Measurements from ENCODE around the gene DLG2.

The DLG2 gene

DNA sequence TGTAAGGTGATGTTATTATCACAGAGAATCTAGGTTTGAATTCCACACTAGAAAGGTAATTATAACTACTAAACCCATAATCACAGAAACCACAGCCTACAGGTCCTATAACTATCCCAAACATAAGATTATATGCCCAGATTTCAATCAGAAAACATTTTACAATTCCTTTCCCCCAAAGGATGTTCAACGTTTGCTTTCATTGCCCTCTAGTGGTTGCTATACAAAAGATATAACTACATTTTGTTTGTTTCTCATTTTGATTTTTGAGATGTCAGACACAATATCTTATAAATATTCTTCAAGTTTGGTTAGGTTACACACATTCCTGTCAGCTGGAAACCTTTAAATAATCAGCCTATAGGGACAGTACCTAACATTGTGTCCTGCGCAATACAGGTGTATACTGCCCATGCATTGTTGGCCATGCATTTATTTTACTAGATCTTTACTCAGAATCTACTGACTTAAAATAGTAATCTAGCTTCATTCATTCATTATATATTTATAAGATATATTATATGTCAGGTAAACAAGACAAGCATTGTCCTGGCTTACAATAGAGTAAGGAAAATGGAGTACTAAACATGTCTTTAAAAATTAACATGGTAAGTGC is 1810.5 kb downstream of the DLG2 start:
- DNase-seq (ENCODE audit: low read depth) = no peak
- H3K4me3 ChIP-seq (ENCODE audit: low read depth, low read length) = no peak overlapping the region

DNA sequence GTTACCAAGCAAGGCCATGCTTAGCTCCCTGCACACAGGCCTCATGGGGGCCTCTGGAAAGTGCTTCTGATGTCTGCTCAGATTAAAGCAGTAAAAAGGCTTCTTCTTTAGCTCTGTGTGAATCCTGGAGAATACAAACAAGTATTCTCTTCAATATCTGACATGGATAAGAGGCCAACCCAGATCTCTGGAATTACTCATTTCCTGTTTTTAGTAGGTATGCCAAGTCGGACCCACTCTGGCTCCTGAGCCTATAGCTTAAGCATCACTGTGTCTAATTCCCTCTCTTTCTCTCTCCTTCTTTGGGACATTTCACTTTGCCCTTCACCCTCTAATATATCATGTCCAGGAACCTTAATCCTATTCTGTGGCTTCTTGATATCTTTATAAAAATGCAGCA is 1811.4 kb downstream of the DLG2 start:
- DNase-seq (ENCODE audit: low read depth) = no peak
- H3K4me3 ChIP-seq (ENCODE audit: low read depth, low read length) = no peak overlapping the region

GRCh38 chr11:83813296-83813695 is 1813.8 kb downstream of the DLG2 start:
- no peak for DNase-seq (ENCODE audit: low read depth)
- no peak overlapping the region for H3K4me3 ChIP-seq (ENCODE audit: low read depth, low read length)

GRCh38 chr11:83809274-83809673 is 1817.9 kb downstream of the DLG2 start:
- no peak for DNase-seq (ENCODE audit: low read depth)
- no peak overlapping the region for H3K4me3 ChIP-seq (ENCODE audit: low read depth, low read length)

- no peak overlapping the region for H3K4me3 ChIP-seq (ENCODE audit: low read depth, low read length)
- DNase-seq (ENCODE audit: low read depth) = no peak
These were observed 1825.3 kb downstream of the DLG2 start for GRCh38 chr11:83801799-83802198.

DNA sequence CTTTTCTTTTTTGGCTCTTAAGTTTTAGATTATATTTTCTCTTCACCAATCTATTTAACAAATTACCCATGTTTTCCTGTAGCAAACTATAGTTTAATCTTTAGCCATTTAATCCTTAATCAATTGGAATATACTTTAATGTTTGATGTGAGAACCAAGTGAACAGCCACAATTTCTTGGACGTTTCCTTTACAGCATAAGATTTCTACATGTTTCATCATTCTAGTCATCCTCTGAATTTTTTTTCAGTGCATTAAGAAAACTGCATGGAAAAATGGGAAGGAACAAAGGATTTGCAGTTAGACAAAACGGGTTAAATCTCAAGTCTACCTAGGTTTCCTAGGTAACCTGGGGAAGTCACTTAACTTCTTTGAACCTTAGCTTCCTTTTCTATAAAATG is 1833.8 kb downstream of the DLG2 start:
- H3K4me3 ChIP-seq (ENCODE audit: low read depth, low read length) = no peak overlapping the region
- no peak for DNase-seq (ENCODE audit: low read depth)

DNA sequence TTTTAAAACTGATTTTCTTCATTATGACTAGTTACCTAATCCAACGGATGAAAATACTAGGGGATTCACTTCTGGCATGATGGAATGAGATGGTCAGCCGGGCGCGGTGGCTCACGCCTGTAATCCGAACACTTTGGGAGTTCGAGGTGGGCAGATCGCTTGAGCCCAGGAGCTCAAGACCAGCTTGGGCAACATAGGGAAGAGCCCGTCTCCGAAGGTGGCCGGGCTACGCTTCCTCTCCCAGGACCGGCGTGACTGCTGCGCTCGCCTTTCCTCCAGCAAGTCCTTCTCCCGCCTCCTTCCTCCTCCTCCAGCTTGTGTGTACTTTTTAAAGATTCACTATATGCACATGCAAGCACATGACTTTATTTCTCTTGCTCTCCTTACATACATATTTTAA is 1835.6 kb downstream of the DLG2 start:
- no peak for DNase-seq (ENCODE audit: low read depth)
- no peak overlapping the region for H3K4me3 ChIP-seq (ENCODE audit: low read depth, low read length)

DNA sequence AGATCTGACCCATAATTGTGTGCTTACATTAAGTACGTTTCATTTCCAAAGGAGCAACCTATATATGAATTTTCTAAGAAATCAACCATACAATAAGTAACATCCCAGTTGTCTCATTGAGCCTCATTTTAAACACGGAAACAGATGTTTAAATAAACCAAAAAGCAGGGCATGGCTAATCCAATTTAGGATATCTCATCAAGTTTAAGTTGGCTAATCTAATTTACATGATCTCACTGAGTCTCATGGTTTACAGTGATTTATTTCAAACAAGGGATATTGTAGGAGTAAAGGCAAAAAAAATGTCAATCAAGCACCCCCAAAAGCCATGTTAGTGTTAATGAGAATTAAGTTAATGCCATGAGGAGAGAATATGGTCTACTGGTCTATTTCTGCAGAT is 1841.2 kb downstream of the DLG2 start:
- DNase-seq (ENCODE audit: low read depth) = no peak
- H3K4me3 ChIP-seq (ENCODE audit: low read depth, low read length) = no peak overlapping the region

DNA sequence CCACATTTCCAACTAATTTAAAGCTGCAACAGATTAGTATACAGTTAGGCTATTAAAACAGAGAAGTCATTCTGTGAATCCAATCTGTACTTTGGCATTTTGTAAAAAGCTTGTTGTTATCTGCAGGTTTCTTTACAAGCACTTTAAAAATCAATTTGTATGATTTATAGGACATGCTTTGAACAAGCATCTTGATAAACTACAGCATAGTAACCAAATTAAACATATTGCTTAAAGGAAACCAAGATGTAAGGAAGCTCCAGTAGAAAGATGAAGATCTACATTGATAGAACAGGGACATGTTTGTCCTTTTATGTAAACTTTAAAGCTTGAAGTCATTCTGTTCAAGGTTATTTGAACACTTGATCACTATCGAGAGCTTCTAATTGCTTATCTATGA is 1842.7 kb downstream of the DLG2 start:
- no peak overlapping the region for H3K4me3 ChIP-seq (ENCODE audit: low read depth, low read length)
- DNase-seq (ENCODE audit: low read depth) = no peak

GRCh38 chr11:83782329-83782728 is 1844.8 kb downstream of the DLG2 start:
- no peak overlapping the region for H3K4me3 ChIP-seq (ENCODE audit: low read depth, low read length)
- DNase-seq (ENCODE audit: low read depth) = no peak

DNA sequence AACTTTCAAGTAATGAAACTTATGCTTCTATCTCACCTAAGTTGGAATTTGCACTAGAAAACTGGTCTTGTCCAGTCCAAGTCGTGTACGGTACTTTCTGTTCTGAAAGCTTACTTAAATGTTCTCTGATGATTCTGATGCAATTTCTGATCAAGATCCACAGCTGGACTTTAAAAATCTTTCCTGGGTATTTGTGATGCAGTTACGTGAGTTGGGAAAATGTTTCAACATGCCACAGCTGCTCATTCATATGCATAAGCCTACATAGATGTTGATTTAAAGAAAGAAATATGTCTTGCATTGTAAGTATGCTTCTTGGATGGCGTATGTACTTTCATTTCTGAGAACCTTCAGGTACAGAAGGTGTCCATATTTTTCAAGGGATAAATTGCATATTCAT is 1847.3 kb downstream of the DLG2 start:
- no peak overlapping the region for H3K4me3 ChIP-seq (ENCODE audit: low read depth, low read length)
- DNase-seq (ENCODE audit: low read depth) = no peak

- no peak overlapping the region for H3K4me3 ChIP-seq (ENCODE audit: low read depth, low read length)
These were observed 1848.5 kb downstream of the DLG2 start for GRCh38 chr11:83778596-83778995.

GRCh38 chr11:83773950-83774880 is 1852.9 kb downstream of the DLG2 start:
- DNase-seq (ENCODE audit: low read depth) = no peak
- H3K4me3 ChIP-seq (ENCODE audit: low read depth, low read length) = no peak overlapping the region

More at GRCh38 chr11:83778596-83778995, 1848.5 kb downstream of the DLG2 start:
- no peak for DNase-seq (ENCODE audit: low read depth)

DNA sequence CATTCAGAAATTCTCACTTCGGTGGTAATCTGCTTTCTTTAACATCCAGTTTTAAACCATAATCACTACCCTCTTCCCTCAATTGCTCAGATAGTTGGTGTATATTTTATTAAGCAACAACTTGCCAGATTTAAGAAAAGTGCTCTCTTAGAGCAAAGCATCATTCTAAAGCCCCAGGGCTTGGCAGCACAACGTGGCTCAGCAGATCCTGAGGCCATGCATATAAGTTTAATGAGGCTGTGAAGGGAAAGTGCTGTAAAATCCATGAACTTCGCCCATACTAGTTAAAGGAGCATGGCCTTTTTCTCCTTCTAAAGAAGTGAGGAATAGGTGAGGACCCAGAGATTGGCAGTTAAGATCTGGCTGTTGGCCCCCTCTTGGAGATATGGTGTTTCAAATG is 1858.7 kb downstream of the DLG2 start:
- DNase-seq (ENCODE audit: low read depth) = no peak
- no peak overlapping the region for H3K4me3 ChIP-seq (ENCODE audit: low read depth, low read length)

- H3K4me3 ChIP-seq (ENCODE audit: low read depth, low read length) = no peak overlapping the region
- DNase-seq (ENCODE audit: low read depth) = no peak
These were observed 1860.2 kb downstream of the DLG2 start for GRCh38 chr11:83766932-83767331.

DNA sequence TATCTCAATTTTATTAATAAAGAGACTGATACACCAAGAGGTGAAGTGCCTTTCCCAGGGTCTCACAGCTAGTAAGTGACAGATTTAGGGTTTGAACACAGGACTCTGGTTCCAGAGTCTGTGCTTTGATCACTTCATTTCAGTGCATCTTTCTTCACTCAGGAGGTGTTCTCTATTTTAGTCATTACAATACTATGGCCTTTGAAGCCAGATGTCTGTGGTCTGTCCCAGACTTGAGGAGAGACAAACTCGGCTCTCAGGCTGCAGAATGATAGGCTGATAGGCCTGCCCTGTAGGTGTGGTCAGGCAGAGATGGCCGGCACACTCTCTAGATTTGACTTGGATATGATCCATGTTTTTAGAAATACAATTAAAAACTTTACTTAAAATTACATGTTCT is 1862.5 kb downstream of the DLG2 start:
- DNase-seq (ENCODE audit: low read depth) = no peak

GRCh38 chr11:83760932-83761331 is 1866.2 kb downstream of the DLG2 start:
- DNase-seq (ENCODE audit: low read depth) = no peak
- no peak overlapping the region for H3K4me3 ChIP-seq (ENCODE audit: low read depth, low read length)

More for the DNA sequence above, 1862.5 kb downstream of the DLG2 start:
- H3K4me3 ChIP-seq (ENCODE audit: low read depth, low read length) = no peak overlapping the region

DNA sequence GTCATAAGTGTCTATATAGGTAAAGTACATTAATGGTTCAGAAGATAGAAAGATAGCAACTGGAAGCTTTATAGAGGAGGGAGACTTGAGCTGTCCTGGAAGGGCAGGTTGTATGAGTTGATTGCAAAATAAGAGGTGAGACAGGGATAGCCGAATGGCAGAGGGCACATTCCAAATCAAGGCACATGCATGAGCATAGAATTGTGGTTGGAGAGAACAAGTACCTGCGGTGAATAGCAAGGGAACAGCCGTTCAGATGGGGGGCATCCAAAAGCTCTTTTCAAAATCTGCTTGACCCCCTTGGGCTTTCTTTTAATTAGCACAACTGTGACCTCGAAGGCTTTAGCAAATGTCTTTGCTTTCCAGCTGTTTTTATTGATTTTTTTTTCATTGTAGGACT is 1868.0 kb downstream of the DLG2 start:
- H3K4me3 ChIP-seq (ENCODE audit: low read depth, low read length) = no peak overlapping the region
- DNase-seq (ENCODE audit: low read depth) = no peak

DNA sequence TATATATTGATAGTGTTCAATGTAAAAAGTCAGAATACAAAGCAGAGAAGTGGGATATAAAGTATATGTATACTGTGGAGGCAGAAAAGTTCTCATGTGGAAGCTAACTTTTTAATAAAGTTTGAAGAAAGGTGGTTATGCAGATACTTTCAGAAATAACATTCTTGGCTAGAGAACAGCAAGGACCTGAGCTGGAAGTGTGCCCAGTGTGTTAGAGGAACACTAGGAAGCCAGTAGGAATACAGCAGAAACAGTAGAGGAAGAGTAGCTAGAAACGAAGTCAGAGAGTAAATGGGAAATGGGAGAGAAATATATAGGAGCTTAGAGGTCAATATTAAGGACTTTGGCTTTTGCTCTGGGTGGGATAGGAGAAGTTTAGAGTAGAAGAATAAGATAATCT is 1876.1 kb downstream of the DLG2 start:
- H3K4me3 ChIP-seq (ENCODE audit: low read depth, low read length) = no peak overlapping the region
- no peak for DNase-seq (ENCODE audit: low read depth)

- H3K4me3 ChIP-seq (ENCODE audit: low read depth, low read length) = no peak overlapping the region
- DNase-seq (ENCODE audit: low read depth) = no peak
These were observed 1880.1 kb downstream of the DLG2 start for GRCh38 chr11:83746921-83747585.
